ENCODE measurements around the gene PXMP4. TPM values are rescaled to one million over a fixed set of nuclear protein-coding genes. Genes with fewer than 3 reads are reported as not detected.

Gene PXMP4
- total RNA-seq, 1 donor from 2014 or later, result 13.5 TPM

- H3K27ac ChIP-seq (replicated peaks), result peak overlapping the region; percentile 55
- no peaks in the 10 kb centered on the region for H3K27me3 ChIP-seq (ENCODE audit: low read depth)
- intact Hi-C loops (cut with micrococcal nuclease), result no loop called here
- peak; percentile 53 for DNase-seq
- no peaks in the 10 kb centered on the region for H3K9me3 ChIP-seq (replicated peaks)
- no peak overlapping the region for H3K4me3 ChIP-seq
- no peak for TF ChIP-seq CTCF (IDR thresholded peaks at IDR 0.05; ENCODE audit: borderline replicate concordance)
- peaks cover 11% of the 10 kb centered on the region for H3K4me1 ChIP-seq
- H3K36me3 ChIP-seq, result no peaks in the 10 kb centered on the region
Observed at GRCh38 chr20:33693741-33694638, 26.1 kb downstream of the PXMP4 start.

GRCh38 chr20:33693289-33693688 is 26.8 kb downstream of the PXMP4 start:
- DNase-seq, result no peak
- Histone ChIP-seq H3K4me1 (peaks cover 17% of the 10 kb centered on the region), H3K4me3 (no peak overlapping the region), H3K36me3 (no peaks in the 10 kb centered on the region), H3K27me3 (ENCODE audit: low read depth) (no peaks in the 10 kb centered on the region), H3K27ac (replicated peaks) (no peak overlapping the region), H3K9me3 (replicated peaks) (no peaks in the 10 kb centered on the region)
- intact Hi-C loops (cut with micrococcal nuclease), result no loop called here
- no peak for TF ChIP-seq CTCF (IDR thresholded peaks at IDR 0.05; ENCODE audit: borderline replicate concordance)

- H3K4me1 ChIP-seq, result peaks cover 31% of the 10 kb centered on the region
- no peak overlapping the region for H3K27ac ChIP-seq (replicated peaks)
- no peak for TF ChIP-seq CTCF (IDR thresholded peaks at IDR 0.05; ENCODE audit: borderline replicate concordance)
- DNase-seq, result no peak
- H3K27me3 ChIP-seq (ENCODE audit: low read depth), result no peaks in the 10 kb centered on the region
- intact Hi-C loops (cut with micrococcal nuclease), result no loop called here
- no peak overlapping the region for H3K4me3 ChIP-seq
- H3K9me3 ChIP-seq (replicated peaks), result no peaks in the 10 kb centered on the region
- H3K36me3 ChIP-seq, result no peaks in the 10 kb centered on the region
Observed at GRCh38 chr20:33689973-33690372, 30.1 kb downstream of the PXMP4 start.

- H3K9me3 ChIP-seq (replicated peaks), result no peaks in the 10 kb centered on the region
- H3K27me3 ChIP-seq (ENCODE audit: low read depth), result no peaks in the 10 kb centered on the region
- H3K4me3 ChIP-seq, result no peak overlapping the region
- intact Hi-C loops (cut with micrococcal nuclease), result no loop called here
- DNase-seq, result no peak
- TF ChIP-seq CTCF (IDR thresholded peaks at IDR 0.05; ENCODE audit: borderline replicate concordance), result no peak
- H3K27ac ChIP-seq (replicated peaks), result no peak overlapping the region
- no peaks in the 10 kb centered on the region for H3K36me3 ChIP-seq
- H3K4me1 ChIP-seq, result peaks cover 35% of the 10 kb centered on the region
Observed at GRCh38 chr20:33689493-33689892, 30.6 kb downstream of the PXMP4 start.

GRCh38 chr20:33688938-33689424 is 31.1 kb downstream of the PXMP4 start:
- no peak for DNase-seq
- H3K9me3 ChIP-seq (replicated peaks), result no peaks in the 10 kb centered on the region
- intact Hi-C loops (cut with micrococcal nuclease), result no loop called here
- H3K36me3 ChIP-seq, result no peaks in the 10 kb centered on the region
- peaks cover 34% of the 10 kb centered on the region for H3K4me1 ChIP-seq
- TF ChIP-seq CTCF (IDR thresholded peaks at IDR 0.05; ENCODE audit: borderline replicate concordance), result no peak
- no peak overlapping the region for H3K4me3 ChIP-seq
- H3K27me3 ChIP-seq (ENCODE audit: low read depth), result no peaks in the 10 kb centered on the region
- H3K27ac ChIP-seq (replicated peaks), result peak overlapping the region; percentile 27

Measured in left ventricle myocardium inferior (tissue), 1 donor.